ENCODE results near the gene MUC5B.
"Not testable (repeated sequence)": the region's sequence is repeated elsewhere in the genome, so short reads cannot be mapped to it uniquely, and the experiment has no call there.

Gene MUC5B

GRCh38 chr11:1191786-1192470 is 30.9 kb upstream of the MUC5B start:
- not testable (repeated sequence) for DNase-seq

DNA sequence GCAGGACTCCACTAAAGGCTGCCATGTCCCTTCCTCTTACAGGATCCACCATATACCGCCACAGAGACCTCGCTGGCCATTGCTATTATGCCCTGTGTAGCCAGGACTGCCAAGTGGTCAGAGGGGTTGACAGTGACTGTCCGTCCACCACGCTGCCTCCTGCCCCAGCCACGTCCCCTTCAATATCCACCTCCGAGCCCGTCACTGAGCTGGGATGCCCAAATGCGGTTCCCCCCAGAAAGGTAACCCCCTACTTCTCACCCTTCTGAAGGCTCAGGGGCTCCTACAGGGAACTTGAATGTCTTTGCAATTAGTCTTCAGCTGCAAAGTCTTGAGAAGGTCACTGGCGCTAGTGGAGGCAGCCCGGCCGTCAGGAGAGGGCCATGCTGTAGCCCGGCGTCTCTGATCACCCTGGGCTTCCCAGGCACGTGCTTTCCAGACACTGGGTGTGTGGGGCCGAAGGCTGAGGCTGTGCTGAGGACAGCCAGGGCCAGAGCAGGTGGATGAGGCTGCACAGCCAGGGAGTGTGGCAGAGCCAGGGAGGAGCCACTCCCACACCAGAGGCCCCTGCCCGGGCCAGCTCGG is 30.0 kb upstream of the MUC5B start:
- no peak for DNase-seq

DNA sequence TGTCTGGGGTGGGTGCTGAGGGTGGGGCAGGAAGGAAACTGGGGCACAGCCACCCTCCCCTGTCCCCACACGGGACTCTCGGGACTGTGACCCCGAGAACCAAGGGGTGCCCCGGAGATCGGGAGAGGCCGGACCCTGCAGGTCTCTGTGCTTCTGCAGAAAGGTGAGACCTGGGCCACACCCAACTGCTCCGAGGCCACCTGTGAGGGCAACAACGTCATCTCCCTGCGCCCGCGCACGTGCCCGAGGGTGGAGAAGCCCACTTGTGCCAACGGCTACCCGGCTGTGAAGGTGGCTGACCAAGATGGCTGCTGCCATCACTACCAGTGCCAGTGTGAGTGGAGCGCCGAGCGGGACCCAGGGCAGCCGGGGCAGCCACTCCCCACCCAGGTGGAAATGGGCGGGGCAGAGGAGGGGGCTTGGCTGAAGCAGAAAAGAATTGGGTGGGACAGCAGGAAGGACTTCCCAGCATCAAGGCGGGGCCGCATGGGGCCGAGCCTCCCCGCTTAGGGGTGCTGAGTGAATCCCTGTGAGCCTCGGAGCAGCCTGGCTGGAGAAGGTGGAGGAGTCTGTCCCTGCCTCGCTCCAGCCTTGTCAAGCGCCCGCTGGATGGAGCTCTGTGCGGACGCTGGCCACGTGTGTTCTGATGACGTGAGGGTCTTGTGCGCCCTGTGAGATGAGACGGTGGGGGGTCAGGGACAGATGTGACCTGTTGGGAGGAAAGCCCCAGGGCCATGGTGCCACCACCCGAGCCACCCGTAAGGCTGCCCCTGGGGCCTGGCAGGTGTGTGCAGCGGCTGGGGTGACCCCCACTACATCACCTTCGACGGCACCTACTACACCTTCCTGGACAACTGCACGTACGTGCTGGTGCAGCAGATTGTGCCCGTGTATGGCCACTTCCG is 29.3 kb upstream of the MUC5B start:
- DNase-seq, result peak; percentile 23

DNA sequence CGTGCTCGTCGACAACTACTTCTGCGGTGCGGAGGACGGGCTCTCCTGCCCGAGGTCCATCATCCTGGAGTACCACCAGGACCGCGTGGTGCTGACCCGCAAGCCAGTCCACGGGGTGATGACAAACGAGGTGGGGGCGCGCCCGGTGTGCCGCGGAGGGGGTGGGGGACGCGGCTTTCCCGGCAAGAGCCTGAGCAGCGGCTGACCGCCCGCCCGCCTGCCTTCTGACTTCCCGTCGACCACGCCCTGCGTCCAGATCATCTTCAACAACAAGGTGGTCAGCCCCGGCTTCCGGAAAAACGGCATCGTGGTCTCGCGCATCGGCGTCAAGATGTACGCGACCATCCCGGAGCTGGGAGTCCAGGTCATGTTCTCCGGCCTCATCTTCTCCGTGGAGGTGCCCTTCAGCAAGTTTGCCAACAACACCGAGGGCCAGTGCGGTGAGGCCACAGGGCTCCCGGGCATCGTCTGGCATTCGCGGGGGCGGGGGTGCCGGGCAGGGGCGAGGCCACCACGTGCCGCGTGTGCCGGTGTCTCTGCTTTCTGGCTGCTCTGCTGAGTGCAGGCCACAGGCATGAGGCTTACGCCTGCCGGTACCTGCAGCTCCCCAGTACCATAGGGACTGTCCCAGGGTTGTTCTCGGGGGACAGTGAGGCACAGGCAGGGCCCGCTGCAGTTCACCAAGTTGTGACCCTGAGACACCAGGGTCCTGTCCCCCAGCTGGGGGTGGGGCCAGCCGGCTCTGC is 28.5 kb upstream of the MUC5B start:
- no peak for DNase-seq

DNA sequence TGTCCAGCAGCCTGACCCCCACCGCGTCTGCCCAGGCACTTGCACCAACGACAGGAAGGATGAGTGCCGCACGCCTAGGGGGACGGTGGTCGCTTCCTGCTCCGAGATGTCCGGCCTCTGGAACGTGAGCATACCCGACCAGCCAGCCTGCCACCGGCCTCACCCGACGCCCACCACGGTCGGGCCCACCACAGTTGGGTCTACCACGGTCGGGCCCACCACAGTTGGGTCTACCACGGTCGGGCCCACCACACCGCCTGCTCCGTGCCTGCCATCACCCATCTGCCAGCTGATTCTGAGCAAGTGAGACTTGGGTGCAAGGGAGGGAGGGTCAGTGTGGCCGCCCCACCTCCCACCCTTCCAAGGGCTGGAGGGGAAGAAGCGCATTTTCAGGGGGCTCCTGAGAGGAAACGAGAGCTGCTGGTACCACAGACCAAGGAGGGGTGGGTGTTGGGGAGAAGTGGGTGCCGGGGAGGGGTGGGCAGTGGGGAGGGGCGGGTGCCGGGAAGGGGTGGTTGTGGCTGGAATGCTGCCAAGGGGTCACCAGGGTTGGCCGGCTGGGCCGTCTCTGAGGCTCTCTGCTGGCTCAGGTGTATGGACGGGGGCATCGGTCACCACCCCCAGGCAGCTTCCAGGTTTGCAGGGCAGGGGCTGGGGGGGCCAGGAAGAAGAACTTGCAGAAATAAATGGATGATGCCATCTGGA is 27.7 kb upstream of the MUC5B start:
- no peak for DNase-seq

DNA sequence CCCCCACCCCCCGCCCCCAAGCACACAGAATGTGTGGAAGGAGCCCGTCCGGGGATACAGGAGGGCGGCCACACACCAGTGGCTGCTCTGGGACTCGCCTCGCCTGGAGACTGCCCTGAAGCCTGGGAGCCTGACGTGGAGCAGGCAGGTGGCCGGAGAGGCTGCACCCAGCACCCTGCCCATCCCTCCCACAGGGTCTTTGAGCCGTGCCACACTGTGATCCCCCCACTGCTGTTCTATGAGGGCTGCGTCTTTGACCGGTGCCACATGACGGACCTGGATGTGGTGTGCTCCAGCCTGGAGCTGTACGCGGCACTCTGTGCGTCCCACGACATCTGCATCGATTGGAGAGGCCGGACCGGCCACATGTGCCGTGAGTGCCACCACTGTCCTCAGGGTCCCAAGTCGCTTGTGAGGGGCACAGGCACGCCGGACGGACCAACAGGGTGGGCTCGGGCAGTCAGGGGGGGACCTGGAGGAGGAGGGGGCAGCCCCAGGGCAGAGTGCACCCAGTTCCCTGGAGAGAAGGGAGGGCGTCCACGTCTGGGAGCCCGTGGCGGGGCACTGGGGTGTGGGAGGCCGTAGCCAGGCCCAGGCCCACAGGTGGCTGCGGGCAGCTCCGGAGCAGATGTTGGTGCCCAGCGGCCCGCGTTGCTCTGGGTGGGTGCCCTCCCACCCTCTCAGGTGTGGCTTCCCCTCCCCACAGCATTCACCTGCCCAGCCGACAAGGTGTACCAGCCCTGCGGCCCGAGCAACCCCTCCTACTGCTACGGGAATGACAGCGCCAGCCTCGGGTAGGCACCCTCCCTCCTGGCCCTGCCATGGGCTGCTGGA is 27.0 kb upstream of the MUC5B start:
- no peak for DNase-seq

- DNase-seq, result no peak
Observed at GRCh38 chr11:1196516-1197391, 26.1 kb upstream of the MUC5B start.

DNA sequence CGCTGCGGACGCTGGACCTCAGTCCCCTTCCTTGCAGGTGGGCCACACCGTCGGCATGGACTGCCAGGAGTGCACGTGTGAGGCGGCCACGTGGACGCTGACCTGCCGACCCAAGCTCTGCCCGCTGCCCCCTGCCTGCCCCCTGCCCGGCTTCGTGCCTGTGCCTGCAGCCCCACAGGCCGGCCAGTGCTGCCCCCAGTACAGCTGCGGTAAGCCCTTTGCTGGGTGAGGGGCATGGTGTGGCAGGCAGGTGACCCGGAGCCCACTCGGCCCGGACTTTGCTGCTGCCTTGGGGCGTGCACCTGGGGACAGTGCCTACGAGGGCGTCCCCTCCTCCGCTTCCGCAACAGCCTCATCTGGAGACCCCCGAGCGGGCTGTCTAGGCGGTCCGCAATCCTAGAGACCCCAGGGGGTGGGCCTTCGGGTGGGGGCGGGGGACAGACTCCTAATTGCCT is 25.4 kb upstream of the MUC5B start:
- DNase-seq, result no peak

DNA sequence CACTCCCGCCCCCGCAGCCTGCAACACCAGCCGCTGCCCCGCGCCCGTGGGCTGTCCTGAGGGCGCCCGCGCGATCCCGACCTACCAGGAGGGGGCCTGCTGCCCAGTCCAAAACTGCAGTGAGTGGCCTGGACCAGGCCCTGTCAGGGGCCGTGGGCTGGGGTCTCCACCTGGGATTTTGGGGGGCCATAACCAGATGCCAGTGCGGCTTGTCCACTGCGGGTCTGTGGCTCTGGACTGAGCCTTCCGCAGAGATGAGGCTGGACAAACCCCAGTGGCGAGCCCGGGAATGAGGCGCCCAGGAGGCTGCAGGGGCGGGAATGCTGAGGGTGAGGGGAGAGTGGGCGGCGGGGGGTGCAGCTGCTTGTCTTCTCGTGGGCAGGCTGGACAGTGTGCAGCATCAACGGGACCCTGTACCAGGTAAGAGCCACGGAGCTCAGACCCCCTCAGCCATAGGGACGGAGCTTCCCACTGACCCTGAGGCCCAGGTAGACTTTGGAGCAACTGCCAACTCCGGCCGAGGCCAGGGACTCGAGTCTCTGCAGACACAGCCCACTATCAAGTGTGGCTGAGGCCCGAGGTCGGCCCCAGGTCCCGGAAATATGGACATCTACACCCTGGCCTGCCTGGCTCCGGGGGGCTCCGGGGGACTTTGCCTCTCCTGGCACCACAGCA is 24.8 kb upstream of the MUC5B start:
- no peak for DNase-seq

DNA sequence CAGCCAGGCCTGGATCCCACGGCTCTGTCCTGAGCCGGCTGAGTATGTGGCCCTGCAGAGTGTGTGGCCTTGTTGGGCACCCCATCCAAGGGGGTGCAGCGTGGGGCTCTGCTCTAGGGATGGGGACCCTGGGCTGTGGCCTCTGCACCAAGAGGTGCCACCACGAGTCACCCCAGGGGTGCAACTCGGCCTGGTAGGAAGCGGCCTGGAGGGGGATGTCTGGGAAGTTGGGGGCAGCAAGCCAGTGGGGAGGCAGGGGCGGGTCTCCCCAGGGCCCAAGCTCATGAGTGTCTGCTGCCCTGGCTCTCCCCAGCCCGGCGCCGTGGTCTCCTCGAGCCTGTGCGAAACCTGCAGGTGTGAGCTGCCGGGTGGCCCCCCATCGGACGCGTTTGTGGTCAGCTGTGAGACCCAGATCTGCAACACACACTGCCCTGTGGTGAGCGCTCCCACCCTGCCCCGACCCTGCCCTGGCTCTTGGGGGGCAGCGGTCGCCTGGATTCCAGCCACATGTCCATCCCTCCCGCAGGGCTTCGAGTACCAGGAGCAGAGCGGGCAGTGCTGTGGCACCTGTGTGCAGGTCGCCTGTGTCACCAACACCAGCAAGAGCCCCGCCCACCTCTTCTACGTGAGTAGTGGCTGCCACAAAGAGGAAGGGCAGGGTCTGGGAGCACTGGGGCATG is 24.2 kb upstream of the MUC5B start:
- no peak for DNase-seq

DNA sequence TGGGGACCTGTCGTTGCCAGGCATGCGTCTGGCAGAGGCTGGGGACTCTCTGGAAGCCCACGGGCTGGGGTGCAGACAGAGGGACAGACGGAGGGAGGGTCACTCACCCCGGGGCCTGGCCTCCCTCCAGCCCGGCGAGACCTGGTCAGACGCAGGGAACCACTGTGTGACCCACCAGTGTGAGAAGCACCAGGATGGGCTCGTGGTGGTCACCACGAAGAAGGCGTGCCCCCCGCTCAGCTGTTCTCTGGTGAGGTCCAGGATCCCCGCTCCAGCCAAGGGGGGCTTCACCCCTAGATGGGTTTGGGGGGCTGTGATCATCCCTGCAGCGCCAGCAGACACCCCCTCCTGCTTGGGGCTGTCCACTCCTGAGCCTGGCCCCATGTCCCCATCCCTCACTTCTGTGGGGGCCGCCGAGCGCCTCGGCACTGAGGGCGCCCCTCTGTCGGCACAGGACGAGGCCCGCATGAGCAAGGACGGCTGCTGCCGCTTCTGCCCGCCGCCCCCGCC is 23.6 kb upstream of the MUC5B start:
- no peak for DNase-seq

- no peak for DNase-seq
Observed at GRCh38 chr11:1199751-1200610, 22.9 kb upstream of the MUC5B start.

GRCh38 chr11:1200611-1201191 is 22.2 kb upstream of the MUC5B start:
- DNase-seq, result no peak

GRCh38 chr11:1201395-1202153 is 21.3 kb upstream of the MUC5B start:
- DNase-seq, result no peak

DNA sequence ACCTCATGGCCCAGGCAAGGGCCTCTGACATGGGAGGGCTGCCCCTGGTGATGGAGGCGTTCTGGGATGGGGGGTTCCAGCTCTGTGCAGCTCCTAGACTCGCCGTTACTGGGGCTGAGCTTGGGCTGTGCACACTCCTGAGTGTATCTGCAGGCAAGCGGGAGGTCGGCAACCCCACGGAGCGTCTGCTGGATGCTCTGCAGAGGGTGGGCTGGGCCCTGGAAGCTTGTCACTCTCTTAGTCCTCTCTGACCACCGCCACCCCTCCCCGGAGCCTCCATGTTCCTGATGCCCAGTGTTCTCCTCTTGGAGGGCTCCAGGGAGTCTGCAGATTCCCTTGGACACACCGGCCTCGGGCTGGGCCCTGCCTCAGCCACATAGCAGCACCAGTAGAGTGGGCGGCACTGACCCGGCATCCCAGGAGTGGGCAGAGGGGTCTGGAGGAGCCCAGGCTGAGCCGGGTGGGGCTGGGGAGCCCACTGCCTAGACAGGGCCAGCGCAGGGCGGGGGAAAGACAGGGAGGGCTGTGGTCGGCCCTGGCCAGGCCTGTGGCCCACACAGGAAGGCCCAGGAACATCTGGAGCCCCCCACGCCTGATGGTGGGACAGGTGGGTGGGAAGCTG is 20.6 kb upstream of the MUC5B start:
- DNase-seq, result no peak

DNA sequence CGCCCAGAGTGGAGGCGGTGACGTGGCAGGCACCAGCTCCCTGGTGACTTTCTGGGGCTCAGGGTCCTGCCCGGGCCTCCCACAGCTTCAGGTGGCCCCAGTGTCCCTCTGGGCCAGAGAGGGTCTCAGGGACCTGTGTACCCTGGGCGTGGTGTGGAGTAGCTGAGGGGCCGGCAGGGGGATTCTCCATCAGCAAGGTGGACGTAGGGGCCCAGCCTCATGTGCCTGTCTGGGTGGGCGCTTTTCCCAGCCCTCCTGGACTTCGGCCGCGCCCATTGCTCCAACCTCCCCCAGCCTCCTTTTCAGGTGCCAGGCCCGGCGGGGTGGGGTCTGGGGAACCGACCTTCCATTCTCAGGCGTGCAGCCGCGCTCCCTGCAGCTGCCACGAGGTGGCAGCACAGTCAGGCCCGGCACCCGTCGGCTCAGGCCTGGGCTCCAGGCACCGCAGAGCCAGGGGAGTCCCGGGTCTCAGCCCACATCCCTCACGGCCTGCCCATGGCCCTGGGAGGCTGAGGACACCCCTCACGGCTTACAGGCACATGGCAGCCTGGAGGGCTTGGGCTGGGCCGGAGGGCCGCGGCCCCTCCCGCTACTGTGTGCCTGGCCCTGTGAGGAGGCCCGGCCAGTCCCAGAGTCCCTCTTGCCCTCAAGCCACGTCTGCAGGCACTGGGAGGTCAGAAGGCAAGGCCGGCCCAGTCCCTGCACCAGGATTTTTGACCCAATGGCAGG is 19.9 kb upstream of the MUC5B start:
- DNase-seq, result peak; percentile 45
